Lower lobe of right lung (tissue), 2 donors: ENCODE results near the gene LRPAP1. TPM values are rescaled to one million over a fixed set of nuclear protein-coding genes. Genes with fewer than 3 reads are reported as not detected.

Source experiments
- ATAC-seq, 2 donors: fragments of 200-7000 bp; cut with Tn5 transposase; one replicate each; pipeline ENCODE4 v1.9.1; 2020 to 2022; ENCODE audit warnings: mild to moderate bottlenecking in 2 of 2, moderate library complexity in 2 of 2
- DNase-seq: peaks from one replicate; pipeline ENCODE4 v3.0.0-alpha.2; 2020
- H3K27ac ChIP-seq: fragments of 200-600 bp; one replicate; pipeline ENCODE4 v1.8.0; 2022
- H3K27me3 ChIP-seq: fragments of 200-600 bp; one replicate; pipeline ENCODE4 v1.8.0; 2022; ENCODE audit warnings: low read depth
- H3K36me3 ChIP-seq: fragments of 200-600 bp; one replicate; pipeline ENCODE4 v1.8.0; 2022; ENCODE audit warnings: mild to moderate bottlenecking
- H3K4me1 ChIP-seq: fragments of 200-600 bp; one replicate; pipeline ENCODE4 v1.8.0; 2022
- H3K4me3 ChIP-seq: fragments of 200-600 bp; one replicate; pipeline ENCODE4 v1.8.0; 2022; ENCODE audit warnings: mild to moderate bottlenecking
- H3K9me3 ChIP-seq: fragments of 200-600 bp; one replicate; pipeline ENCODE4 v1.8.0; 2022
- CTCF ChIP-seq: fragments of 200-600 bp; IDR thresholded peaks from one replicate; pipeline ENCODE4 v1.8.0; 2022; ENCODE audit warnings: antibody characterized with exemption, mild to moderate bottlenecking
- intact Hi-C: fragments of 100-400 bp; cut with DNase I; formaldehyde crosslinking; loops from one replicate; pipeline ENCODE4 v1.11.0; 2022
- total RNA-seq: library from RNA; stranded (reverse); fragmentation: NEBNext Ultra II Directional; extraction: Animal tissue kit (Norgen Biotek cat#: 25700); gene quantifications from one replicate; pipeline ENCODE4 v1.2.1, GENCODE V29; 2021
- donor health status: DM: no; HTN: yes; CAD: no; lungs with severe emphysema.

LRPAP1 gene
- total RNA-seq, 1 donor from 2014 or later = 224 TPM

- H3K9me3 ChIP-seq = no peaks in the 10 kb centered on the region
- DNase-seq = peak; percentile 20
- no peak overlapping the region for H3K27ac ChIP-seq
- TF ChIP-seq CTCF = no peak
- H3K4me1 ChIP-seq = no peaks in the 10 kb centered on the region
- no peaks in the 10 kb centered on the region for H3K27me3 ChIP-seq
- no peak for ATAC-seq
- peaks cover 100% of the 10 kb centered on the region for H3K36me3 ChIP-seq
- intact Hi-C loops = no loop called here
- H3K4me3 ChIP-seq = no peak overlapping the region
Measured at GRCh38 chr4:3518511-3518880, 13.7 kb downstream of the LRPAP1 start.

DNA sequence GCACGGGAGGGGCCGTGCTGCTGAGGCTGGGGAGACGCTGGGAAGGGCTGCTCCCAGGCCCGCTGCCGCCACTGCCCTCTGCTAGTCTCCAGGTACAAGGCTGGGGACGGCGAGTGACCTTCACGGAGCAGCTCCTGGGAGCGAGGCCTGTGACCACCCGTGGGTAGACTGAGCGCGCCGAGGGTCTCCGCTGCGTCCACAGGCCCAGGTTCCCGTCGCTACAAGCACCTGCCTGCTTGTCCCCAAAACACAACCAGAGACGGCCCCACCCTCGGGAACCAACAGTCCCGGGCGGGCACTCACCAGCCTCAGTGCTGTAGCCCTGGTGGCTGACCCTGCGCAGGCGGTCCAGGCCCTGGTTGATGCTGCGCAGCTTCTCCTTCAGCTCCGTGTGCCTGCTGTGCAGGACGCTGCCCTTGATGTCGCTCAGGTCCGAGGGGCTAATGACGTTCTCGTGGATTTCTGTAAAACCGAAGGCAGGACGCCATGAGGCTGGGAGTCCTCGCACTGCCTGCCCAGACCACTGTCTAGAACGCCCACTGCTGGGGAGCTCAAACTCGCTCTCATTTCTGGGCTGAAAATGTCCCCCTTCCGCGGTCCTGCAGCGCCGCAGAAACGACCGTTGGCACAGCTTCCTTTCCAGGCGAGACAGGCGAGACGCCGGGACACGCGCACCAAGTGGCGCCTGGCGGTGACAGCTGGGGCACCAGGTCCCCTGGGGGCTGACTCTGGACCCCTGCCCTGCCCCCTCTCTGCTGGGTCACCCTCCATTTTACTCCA is 14.3 kb downstream of the LRPAP1 start:
- Histone ChIP-seq H3K27me3 (no peaks in the 10 kb centered on the region), H3K4me3 (no peak overlapping the region), H3K36me3 (peaks cover 100% of the 10 kb centered on the region), H3K27ac (no peak overlapping the region), H3K4me1 (no peaks in the 10 kb centered on the region), H3K9me3 (no peaks in the 10 kb centered on the region)
- peak; percentile 45 for DNase-seq
- TF ChIP-seq CTCF = no peak
- intact Hi-C loops = no loop called here
- ATAC-seq = no peak

GRCh38 chr4:3516836-3517730 is 15.1 kb downstream of the LRPAP1 start:
- no peaks in the 10 kb centered on the region for H3K9me3 ChIP-seq
- no peaks in the 10 kb centered on the region for H3K4me1 ChIP-seq
- H3K27ac ChIP-seq = no peak overlapping the region
- ATAC-seq (no peak), DNase-seq (peak; percentile 35)
- TF ChIP-seq CTCF = no peak
- no peak overlapping the region for H3K4me3 ChIP-seq
- peaks cover 100% of the 10 kb centered on the region for H3K36me3 ChIP-seq
- H3K27me3 ChIP-seq = no peaks in the 10 kb centered on the region
- intact Hi-C loops = no loop called here

- Histone ChIP-seq H3K27ac (no peak overlapping the region), H3K9me3 (no peaks in the 10 kb centered on the region), H3K36me3 (peaks cover 94% of the 10 kb centered on the region), H3K27me3 (no peaks in the 10 kb centered on the region), H3K4me1 (no peaks in the 10 kb centered on the region), H3K4me3 (no peak overlapping the region)
- ATAC-seq (no peak), DNase-seq (peak; percentile 38)
- TF ChIP-seq CTCF = no peak
- intact Hi-C loops = no loop called here
Measured at GRCh38 chr4:3516061-3516835, 16.0 kb downstream of the LRPAP1 start.

DNA sequence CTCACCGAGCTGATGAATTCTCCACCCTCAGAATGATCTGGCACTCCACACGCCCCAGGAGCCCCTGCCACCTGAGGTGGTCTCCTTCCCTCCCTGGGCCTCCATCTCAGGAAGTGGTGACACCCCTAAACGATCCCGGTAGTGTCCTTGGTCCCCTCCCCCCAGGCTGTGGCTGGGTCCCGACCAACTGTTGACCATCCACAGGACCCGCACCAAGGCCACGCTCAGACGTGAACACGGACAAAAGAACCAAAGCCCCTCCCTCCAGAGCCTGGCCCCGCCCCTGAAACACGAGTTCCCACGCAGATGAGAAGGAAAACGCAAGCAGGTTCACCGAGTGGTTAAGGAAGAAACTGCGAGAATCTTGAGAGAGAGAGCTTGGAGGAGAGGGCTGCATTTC is 16.6 kb downstream of the LRPAP1 start:
- H3K4me3 ChIP-seq = no peak overlapping the region
- no peak for TF ChIP-seq CTCF
- peak; percentile 44 for DNase-seq
- intact Hi-C loops = no loop called here
- ATAC-seq = no peak
- peaks cover 92% of the 10 kb centered on the region for H3K36me3 ChIP-seq
- H3K27me3 ChIP-seq = no peaks in the 10 kb centered on the region
- H3K9me3 ChIP-seq = no peaks in the 10 kb centered on the region
- H3K4me1 ChIP-seq = no peaks in the 10 kb centered on the region
- H3K27ac ChIP-seq = no peak overlapping the region
